CD14-positive monocyte (primary cell): ENCODE measurements around the gene TEX51. TPM values are rescaled to one million over a fixed set of nuclear protein-coding genes. Genes with fewer than 3 reads are reported as not detected.

Experiments
- DNase-seq, 3 donors: peaks; one replicate each; pipeline ENCODE4 v3.0.0-alpha.2; 2011 to 2022
- H2AFZ ChIP-seq: 2 replicates; pipeline ENCODE4 v1.6.0; 2012; ENCODE audit warnings: mild to moderate bottlenecking, low read depth, low read length, inconsistent platforms; ENCODE audit not compliant: insufficient read depth, poor library complexity, severe bottlenecking
- H3K27ac ChIP-seq, 2 donors: 1 replicate in 1 of 2; 2 replicates in 1 of 2; pipeline ENCODE4 v1.5.1; 2012 to 2013; ENCODE audit warnings: low read length in 2 of 2, control low read depth in 1 of 2, inconsistent platforms in 1 of 2, low read depth in 1 of 2, mild to moderate bottlenecking in 1 of 2
- H3K27me3 ChIP-seq, 2 donors: one replicate each; pipeline versions ENCODE4 v1.6.0 to v1.6.1; 2011 to 2013; ENCODE audit warnings: low read length in 2 of 2; ENCODE audit not compliant: control insufficient read depth in 2 of 2, insufficient read depth in 2 of 2
- H3K36me3 ChIP-seq, 2 donors: replicated peaks in 1 of 2; 1 replicate in 1 of 2; 2 replicates in 1 of 2; pipeline versions ENCODE4 v1.5.1 to v1.6.1; 2012 to 2013; ENCODE audit warnings: low read length in 2 of 2, control low read depth in 1 of 2, inconsistent platforms in 1 of 2, mild to moderate bottlenecking in 1 of 2; ENCODE audit not compliant: insufficient read depth in 2 of 2, control insufficient read depth in 1 of 2
- H3K4me1 ChIP-seq, 2 donors: 1 replicate in 1 of 2; 2 replicates in 1 of 2; pipeline versions ENCODE4 v1.5.1 to v1.6.1; 2012 to 2013; ENCODE audit warnings: low read length in 2 of 2, control low read depth in 1 of 2, inconsistent platforms in 1 of 2, mild to moderate bottlenecking in 1 of 2, moderate library complexity in 1 of 2; ENCODE audit not compliant: insufficient read depth in 2 of 2, control insufficient read depth in 1 of 2
- H3K4me2 ChIP-seq: replicated peaks from 2 replicates; pipeline ENCODE3; 2012; ENCODE audit warnings: low read length, moderate library complexity, mild to moderate bottlenecking; ENCODE audit not compliant: poor library complexity, severe bottlenecking; ENCODE audit errors: extremely low read depth
- H3K4me3 ChIP-seq, 3 experiments: fragments of 200-600 bp in 1 of 3; sonication (generic) in 1 of 3; replicated peaks in 1 of 3; 1 replicate in 2 of 3; 2 replicates in 1 of 3; pipeline ENCODE4 v1.5.1; 2011 to 2013; ENCODE audit warnings: low read length in 3 of 3, mild to moderate bottlenecking in 3 of 3, control low read depth in 2 of 3, low read depth in 2 of 3, inconsistent platforms in 1 of 3, moderate library complexity in 1 of 3
- H3K79me2 ChIP-seq: 2 replicates; pipeline ENCODE4 v1.6.0; 2012; ENCODE audit warnings: mild to moderate bottlenecking, control low read depth, inconsistent platforms, low read length, moderate library complexity; ENCODE audit not compliant: insufficient read depth
- H3K9ac ChIP-seq: 2 replicates; pipeline ENCODE4 v1.6.0; 2017; ENCODE audit warnings: low read length, mild to moderate bottlenecking; ENCODE audit not compliant: insufficient read depth, poor library complexity, severe bottlenecking
- H3K9me3 ChIP-seq, 2 donors: replicated peaks in 1 of 2; 1 replicate in 1 of 2; 2 replicates in 1 of 2; pipeline versions ENCODE4 v1.5.1 to v1.6.1; 2012 to 2013; ENCODE audit warnings: low read length in 2 of 2, control low read depth in 1 of 2; ENCODE audit not compliant: control insufficient read depth in 1 of 2, insufficient read depth in 1 of 2
- H4K20me1 ChIP-seq: 2 replicates; pipeline ENCODE4 v1.6.0; 2012; ENCODE audit warnings: mild to moderate bottlenecking, low read length, control low read depth, moderate library complexity; ENCODE audit not compliant: insufficient read depth
- H3K27ac Mint-ChIP-seq, 7 donors: one replicate each; pipeline ENCODE4 v1.8.0; 2020; ENCODE audit warnings: mild to moderate bottlenecking in 7 of 7, mixed read lengths in 7 of 7, moderate library complexity in 6 of 7, inconsistent platforms in 2 of 7
- H3K27me3 Mint-ChIP-seq, 3 donors: one replicate each; pipeline ENCODE4 v1.8.0; 2021 to 2022; ENCODE audit warnings: low read depth in 3 of 3, mild to moderate bottlenecking in 3 of 3, mixed read lengths in 3 of 3, moderate library complexity in 3 of 3, inconsistent platforms in 1 of 3
- H3K36me3 Mint-ChIP-seq, 2 donors: one replicate each; pipeline ENCODE4 v1.8.0; 2020; ENCODE audit warnings: mixed read lengths in 2 of 2, inconsistent platforms in 1 of 2, mild to moderate bottlenecking in 1 of 2
- H3K4me1 Mint-ChIP-seq: one replicate; pipeline ENCODE4 v1.8.0; 2020; ENCODE audit warnings: mild to moderate bottlenecking, mixed read lengths
- H3K4me3 Mint-ChIP-seq, 2 donors: one replicate each; pipeline ENCODE4 v1.8.0; 2020; ENCODE audit warnings: mild to moderate bottlenecking in 2 of 2, mixed read lengths in 2 of 2, moderate library complexity in 1 of 2
- H3K9me3 Mint-ChIP-seq, 7 donors: one replicate each; pipeline ENCODE4 v1.8.0; 2020 to 2022; ENCODE audit warnings: mixed read lengths in 7 of 7, mild to moderate bottlenecking in 6 of 7, moderate library complexity in 6 of 7, inconsistent platforms in 2 of 7
- WGBS: methylation state at CpG from one replicate; pipeline ENCODE4 v1.1.5; 2013; ENCODE audit warnings: missing lambda C conversion rate; ENCODE audit not compliant: insufficient coverage; 5-methylcytosine and 5-hydroxymethylcytosine counted together
- intact Hi-C, 2 donors: fragments of 100-400 bp; cut with micrococcal nuclease; formaldehyde crosslinking; loops; one replicate each; pipeline versions ENCODE4 v1.15.0 to v1.15.1; 2023
- polyA plus RNA-seq, 3 donors: library from polyadenylated mRNA; depleted of rRNA in 1 of 3; unstranded in 2 of 3; stranded (reverse) in 1 of 3; fragments of 300-500 nt in 2 of 3; fragments of >200 nt in 1 of 3; fragmentation: Illumina TruSeq in 2 of 3; gene quantifications; 1 replicate in 2 of 3; 2 replicates in 1 of 3; pipeline ENCODE4 v1.2.3, GENCODE V29; 2012 to 2021
- TF ChIP-seq, protein P1 (sequence below): fragments of 200-600 bp; IDR thresholded peaks from one replicate; pipeline ENCODE4 v1.8.0; 2022; ENCODE audit warnings: antibody characterized with exemption, mild to moderate bottlenecking

Gene TEX51
- polyA plus RNA-seq, 3 donors, result not detected

DNA sequence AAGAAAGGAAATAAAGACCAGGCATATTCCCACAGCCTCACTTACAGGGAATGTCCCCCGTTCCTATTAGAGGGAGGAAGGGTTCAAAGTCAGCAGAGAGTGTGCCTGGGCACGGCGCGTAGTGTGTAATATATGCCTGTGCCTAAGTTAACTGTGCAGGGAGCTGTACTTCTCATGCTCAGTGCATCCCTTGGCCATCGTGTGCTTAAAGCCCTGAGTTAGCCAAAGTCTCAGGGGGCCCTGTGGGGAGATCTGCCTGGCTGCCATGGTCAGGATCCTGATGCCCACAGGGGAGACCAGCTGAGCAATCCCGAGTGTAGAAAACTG lies 48.4 kb downstream of the TEX51 start:
- Histone ChIP-seq H3K36me3 (no peaks in the 10 kb centered on the region), H3K9me3 (peaks cover 15% of the 10 kb centered on the region in 2 donors), H4K20me1 (no peaks in the 10 kb centered on the region), H2AFZ (no peak overlapping the region), H3K27me3 (no peaks in the 10 kb centered on the region), H3K9ac (no peak overlapping the region), H3K79me2 (no peaks in the 10 kb centered on the region), H3K4me2 (no peak overlapping the region), H3K4me3 (no peak overlapping the region), H3K4me1 (no peaks in the 10 kb centered on the region), H3K27ac (no peak overlapping the region)
- TF ChIP-seq, protein P1, sequence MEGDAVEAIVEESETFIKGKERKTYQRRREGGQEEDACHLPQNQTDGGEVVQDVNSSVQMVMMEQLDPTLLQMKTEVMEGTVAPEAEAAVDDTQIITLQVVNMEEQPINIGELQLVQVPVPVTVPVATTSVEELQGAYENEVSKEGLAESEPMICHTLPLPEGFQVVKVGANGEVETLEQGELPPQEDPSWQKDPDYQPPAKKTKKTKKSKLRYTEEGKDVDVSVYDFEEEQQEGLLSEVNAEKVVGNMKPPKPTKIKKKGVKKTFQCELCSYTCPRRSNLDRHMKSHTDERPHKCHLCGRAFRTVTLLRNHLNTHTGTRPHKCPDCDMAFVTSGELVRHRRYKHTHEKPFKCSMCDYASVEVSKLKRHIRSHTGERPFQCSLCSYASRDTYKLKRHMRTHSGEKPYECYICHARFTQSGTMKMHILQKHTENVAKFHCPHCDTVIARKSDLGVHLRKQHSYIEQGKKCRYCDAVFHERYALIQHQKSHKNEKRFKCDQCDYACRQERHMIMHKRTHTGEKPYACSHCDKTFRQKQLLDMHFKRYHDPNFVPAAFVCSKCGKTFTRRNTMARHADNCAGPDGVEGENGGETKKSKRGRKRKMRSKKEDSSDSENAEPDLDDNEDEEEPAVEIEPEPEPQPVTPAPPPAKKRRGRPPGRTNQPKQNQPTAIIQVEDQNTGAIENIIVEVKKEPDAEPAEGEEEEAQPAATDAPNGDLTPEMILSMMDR, result no peak
- 96% methylated on average over 4 of the region's 6 CpGs for WGBS
- peaks cover 4% of the 10 kb centered on the region for H3K4me1 Mint-ChIP-seq
- DNase-seq, result no peak
- H3K4me3 Mint-ChIP-seq, result no peak overlapping the region
- H3K27me3 Mint-ChIP-seq, result peaks cover 2 to 9% (median 4%) of the 10 kb centered on the region in 3 donors
- no peak overlapping the region for H3K27ac Mint-ChIP-seq
- peaks cover 5 to 24% (median 17%) of the 10 kb centered on the region in 7 donors for H3K9me3 Mint-ChIP-seq
- intact Hi-C loops, result no loop called here
- no peaks in the 10 kb centered on the region for H3K36me3 Mint-ChIP-seq

DNA sequence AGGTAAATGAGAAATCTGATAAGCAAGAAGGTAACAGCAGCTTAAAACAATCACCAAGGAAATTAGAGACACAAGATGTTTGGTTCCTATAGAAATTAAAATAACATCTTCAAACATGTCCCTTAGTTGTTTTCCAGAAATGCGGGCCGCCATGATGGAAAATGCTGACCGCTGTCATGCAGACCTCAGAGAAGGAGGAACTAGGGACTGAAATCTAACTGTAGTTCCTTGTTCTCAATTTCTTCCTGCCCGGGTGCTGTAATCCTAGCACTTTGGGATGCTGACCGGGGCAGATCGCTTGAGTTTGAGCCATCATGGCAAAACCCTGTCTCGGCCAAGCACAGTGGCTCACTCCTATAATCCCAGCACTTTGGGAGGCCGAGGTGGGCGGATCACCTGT lies 51.1 kb downstream of the TEX51 start:
- peaks cover 2 to 4% (median 3%) of the 10 kb centered on the region in 3 donors for H3K27me3 Mint-ChIP-seq
- Histone ChIP-seq H3K9me3 (peaks cover 0 to 4% of the 10 kb centered on the region in 2 donors), H3K27me3 (no peaks in the 10 kb centered on the region), H3K36me3 (no peaks in the 10 kb centered on the region), H3K9ac (no peak overlapping the region), H3K79me2 (no peaks in the 10 kb centered on the region), H3K4me1 (no peaks in the 10 kb centered on the region), H2AFZ (no peak overlapping the region), H4K20me1 (no peaks in the 10 kb centered on the region), H3K4me2 (no peak overlapping the region), H3K27ac (no peak overlapping the region), H3K4me3 (no peak overlapping the region)
- peaks cover 4% of the 10 kb centered on the region for H3K4me1 Mint-ChIP-seq
- H3K4me3 Mint-ChIP-seq, result no peak overlapping the region
- no peaks in the 10 kb centered on the region for H3K36me3 Mint-ChIP-seq
- no peak for DNase-seq
- H3K9me3 Mint-ChIP-seq, result peaks cover 3 to 15% (median 9%) of the 10 kb centered on the region in 7 donors
- 74% methylated on average over 6 of the region's 9 CpGs for WGBS
- TF ChIP-seq, protein P1, result no peak
- intact Hi-C loops, result no loop called here
- H3K27ac Mint-ChIP-seq, result no peak overlapping the region
